NK-92 (cell line): Measurements from ENCODE around the gene HIGD2B.
"Not testable (repeated sequence)": the region's sequence is repeated elsewhere in the genome, so short reads cannot be mapped to it uniquely, and the experiment has no call there.

Experiments
- DNase-seq: peaks from one replicate; lab custom pipeline; 2025; ENCODE audit not compliant: unreplicated experiment; lab: John Stamatoyannopoulos, UW

HIGD2B gene

DNA sequence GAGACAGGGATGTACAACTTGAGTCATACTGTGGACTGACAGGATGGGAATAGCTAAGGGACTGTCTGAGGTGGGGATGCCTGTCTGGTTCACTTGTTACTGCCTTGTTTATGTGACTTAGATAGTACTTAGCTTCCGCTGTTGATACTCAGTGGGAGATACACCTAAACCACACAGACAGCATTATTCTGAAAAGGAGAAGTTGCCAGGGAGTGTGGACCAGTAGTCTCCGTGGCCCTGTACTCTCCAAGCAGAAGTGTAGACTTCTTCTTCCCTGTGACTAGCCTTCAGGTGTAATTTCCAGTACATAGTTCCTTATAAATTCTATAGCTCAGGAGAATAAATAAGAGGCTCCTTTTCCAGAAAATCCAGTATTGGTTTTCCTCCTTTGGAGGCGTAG is 5.1 kb downstream of the HIGD2B start:
- DNase-seq = no peak

DNA sequence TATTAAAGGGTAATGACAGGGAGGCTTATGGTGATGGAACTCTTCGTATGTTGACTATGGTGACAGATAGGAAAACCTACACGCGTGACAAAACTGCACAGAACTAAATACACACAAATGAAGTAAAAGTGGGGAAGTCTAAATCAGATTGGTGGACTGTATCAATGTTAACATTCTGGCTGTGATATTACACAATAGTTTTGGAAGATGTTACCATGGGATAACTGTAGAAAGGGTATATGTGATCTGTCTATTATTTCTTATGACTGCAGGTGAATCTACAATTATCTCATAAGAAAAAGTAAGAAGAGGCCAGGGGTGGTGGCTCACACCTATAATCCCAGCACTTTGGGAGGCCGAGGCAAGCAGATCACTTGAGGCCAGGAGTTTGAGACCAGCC is 9.1 kb downstream of the HIGD2B start:
- DNase-seq = no peak

DNA sequence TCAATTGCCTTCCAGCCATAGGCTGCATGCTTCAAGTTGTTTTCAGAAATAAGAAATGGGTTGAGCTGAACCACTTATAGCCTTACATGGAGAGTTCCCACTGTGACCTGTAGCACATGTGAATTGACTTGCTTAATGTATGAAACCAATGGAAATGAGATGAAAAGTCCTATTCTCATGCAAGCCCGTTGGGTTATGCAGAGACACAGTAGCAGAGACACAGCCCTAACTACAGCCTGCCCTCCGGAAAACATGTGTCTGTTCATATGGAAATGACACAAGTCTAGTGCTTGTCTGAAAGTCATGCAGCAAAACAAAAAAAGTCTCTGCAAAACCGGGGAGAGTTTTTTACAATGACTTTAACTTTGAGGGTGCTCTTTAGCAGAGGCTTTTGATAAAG is 14.5 kb downstream of the HIGD2B start:
- no peak for DNase-seq

DNA sequence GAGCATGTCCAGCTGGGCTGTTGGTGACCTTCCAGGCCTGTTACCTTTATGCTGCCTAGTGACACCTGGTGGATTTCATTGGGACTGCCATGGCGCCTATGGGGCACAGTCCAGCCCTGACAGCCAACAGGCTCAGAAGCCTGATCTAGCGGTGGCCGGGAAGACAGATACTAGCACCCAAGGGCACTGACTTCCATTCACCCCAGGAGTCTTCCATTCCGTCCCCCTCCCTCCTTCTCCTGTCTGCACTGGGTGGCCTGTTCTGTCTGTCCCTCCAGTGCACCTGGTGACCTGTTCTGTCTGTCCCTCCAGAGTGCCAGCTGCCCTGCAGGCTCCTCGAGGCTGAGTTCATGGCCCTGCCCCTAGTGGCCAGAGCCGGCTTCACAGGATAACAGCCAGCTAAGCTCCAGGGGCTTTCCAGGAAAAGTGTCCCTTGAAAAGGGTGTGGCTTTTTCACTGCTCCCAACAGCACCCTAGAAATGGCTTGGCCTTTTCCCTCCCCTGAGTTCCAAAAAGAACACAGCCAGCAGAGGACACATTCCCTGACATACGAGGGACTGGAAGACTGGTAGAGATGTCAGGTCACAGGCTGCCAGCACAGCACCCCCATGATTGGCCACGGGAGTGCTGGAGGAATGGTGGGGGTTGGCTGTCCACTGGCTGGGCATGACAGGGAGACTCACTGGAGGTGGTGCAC is 15.2 kb downstream of the HIGD2B start:
- not testable (repeated sequence) for DNase-seq

DNA sequence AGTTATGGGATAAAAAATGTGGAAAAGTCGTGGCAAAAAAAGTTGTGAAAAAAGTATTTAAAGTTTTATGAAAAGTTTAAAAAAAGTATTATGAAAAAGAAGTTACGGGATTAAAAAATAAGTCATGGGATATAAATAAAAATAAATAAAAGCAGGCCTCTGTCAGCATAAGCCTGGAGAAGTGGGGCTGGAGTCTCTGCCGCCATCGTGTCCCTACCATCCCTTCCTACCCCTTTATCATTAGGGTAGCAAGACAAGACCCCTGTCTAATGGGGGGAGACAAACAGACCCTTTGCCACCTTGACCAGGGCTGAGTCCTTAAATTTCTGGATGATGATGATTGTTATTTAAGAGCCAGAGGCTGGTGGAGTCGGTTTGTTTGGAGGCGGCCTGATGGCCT is 16.2 kb downstream of the HIGD2B start:
- not testable (repeated sequence) for DNase-seq

DNA sequence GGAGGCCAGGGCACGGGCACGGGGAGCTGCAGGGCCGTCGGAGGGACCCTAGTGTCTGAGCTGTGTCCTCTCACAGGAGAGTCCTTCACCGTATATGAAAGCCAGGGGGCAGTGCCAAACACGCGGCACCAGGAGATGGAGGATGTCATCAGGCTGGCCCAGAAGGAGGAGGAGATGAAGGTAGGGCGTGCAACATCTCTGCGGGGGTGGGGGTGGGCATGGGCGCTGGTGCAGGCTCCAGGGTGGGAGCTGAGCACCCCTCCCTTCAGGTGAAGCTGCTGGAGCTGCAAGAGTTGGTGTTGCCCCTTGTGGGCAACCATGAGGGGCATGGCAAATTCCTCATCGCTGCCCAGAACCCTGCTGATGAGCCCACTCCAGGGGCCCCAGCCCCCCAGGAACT is 20.3 kb downstream of the HIGD2B start:
- DNase-seq = not testable (repeated sequence)

DNA sequence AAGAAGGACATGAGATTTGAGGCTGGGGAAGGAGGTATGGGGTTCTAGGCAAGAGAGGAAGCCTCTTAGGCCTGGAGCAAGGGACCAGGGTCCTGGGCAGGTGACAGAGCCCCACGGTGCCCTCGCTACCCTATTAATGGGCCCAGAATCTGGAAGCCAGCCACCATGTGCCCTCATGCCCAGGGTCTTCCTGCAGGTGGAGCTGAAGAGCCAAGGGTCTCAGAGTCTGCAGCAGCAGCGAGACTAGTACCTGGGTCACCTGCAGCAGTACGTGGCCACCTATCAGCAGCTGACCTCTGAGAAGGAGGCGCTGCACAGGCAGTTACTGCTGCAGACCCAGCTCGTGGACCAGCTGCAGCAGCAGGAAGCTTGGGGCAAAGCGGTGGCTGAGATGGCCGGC is 22.1 kb downstream of the HIGD2B start:
- DNase-seq = not testable (repeated sequence)

DNA sequence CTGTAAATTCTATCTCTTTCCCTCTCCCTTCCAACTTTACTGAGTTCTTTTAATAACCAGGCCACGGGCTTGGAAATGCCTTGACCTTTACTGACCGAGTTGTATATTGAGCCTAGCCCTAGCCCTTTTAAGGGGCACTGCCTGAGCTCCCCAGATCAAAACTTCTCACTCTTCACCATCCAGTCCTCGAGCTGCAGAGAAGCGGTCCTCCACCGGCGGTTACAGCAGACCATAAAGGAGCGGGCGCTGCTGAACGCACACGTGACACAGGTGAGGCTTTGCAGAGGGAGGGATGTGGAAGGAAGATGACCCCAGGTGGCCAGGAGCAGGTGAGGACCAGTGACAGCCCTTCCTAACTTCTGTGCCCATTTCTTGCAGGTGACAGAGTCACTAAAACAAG is 24.9 kb downstream of the HIGD2B start:
- DNase-seq = not testable (repeated sequence)

DNA sequence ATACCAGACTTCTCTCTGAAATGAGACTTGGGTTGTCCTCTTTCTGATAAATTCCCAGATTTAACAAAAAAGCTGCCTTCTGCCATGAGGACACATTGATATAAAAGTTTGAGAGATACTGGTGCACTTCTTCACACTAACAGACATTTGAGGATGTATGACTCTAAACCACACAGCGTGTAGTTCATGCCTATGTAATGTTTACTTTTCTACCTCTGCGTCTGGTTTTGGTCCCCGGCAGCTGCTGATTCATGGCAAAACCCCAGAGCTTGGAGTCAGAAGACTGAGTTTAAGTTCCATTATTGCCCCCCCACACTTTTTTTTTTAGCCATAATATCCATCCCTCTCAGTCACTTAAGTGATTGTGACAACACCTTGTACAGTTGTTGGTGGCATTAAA is 30.0 kb downstream of the HIGD2B start:
- DNase-seq = not testable (repeated sequence)

DNA sequence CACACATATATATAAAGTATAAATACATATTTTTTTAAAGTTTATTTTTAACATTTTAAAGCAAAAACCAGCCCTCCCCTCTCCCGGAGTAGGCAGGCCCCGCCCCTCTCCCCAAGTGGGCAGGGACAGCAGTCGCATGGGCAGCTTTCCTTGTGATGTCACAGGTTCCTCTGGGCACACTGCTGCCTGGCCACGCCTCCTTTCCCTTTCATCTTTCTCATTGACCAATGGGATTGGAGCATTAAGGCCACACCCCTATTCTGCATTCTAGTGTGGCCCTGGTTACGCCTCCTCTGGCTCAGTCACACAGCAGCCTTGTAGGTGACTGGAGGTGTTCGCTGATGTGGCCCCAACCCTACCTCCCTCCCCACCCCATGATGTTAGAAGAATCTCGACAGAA is 31.6 kb downstream of the HIGD2B start, which contains the start of gene GOLGA6B:
GOLGA6B (plus strand) TSS at position 301 of the 400 bp plus-strand sequence; CDS start at position 342, 41 bp downstream.
- DNase-seq = not testable (repeated sequence)

DNA sequence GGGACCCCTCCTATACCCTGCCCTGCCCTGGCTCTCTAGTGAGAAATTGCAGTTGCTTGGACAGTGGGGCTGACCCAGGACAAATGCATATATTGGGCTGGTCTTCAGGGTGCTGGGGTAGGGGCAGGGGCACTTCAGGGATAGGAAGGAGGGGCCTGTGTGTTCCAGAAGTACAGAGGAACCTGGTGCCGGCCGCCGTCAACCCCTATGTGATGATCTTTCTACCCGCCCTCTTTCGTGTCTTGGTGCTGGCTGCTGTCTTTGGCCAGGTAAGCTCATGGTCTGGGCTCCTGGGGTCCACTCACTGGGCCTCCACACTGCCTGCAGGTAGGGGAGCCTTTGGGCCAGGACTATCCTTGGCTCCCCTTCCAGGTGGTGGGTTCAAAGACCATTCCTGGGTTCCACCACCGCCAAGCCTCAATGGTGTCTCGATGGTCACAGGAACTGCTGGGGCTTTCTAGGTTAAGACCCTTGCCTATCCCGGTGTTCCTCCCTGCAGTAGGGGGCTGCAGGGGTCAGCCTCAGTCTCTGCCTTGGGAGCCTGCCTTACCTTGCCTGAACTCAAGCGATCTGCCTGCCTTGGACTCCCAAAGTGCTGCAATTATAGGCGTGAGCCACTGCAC is 37.2 kb downstream of the HIGD2B start:
- DNase-seq = not testable (repeated sequence)

DNA sequence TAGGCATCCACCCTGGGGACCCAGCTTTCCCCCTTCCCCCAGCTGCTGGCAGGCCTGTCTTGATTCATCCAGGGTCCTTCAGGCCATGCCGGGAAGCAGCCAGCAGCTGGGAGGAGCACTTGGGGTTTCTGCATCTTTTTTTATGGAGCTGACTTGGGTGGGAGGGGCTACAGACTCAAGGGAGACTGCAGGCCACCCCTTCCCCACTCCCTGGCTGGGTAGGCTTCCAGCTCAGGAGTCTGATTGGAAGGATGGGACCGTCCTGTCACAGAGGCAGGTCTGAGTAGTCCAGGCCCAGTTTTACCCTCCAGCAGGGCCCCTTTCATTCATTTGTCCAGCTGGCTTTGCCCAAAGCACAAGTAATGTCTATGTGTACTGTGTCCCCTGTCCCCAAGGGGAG is 43.7 kb downstream of the HIGD2B start:
- not testable (repeated sequence) for DNase-seq

DNA sequence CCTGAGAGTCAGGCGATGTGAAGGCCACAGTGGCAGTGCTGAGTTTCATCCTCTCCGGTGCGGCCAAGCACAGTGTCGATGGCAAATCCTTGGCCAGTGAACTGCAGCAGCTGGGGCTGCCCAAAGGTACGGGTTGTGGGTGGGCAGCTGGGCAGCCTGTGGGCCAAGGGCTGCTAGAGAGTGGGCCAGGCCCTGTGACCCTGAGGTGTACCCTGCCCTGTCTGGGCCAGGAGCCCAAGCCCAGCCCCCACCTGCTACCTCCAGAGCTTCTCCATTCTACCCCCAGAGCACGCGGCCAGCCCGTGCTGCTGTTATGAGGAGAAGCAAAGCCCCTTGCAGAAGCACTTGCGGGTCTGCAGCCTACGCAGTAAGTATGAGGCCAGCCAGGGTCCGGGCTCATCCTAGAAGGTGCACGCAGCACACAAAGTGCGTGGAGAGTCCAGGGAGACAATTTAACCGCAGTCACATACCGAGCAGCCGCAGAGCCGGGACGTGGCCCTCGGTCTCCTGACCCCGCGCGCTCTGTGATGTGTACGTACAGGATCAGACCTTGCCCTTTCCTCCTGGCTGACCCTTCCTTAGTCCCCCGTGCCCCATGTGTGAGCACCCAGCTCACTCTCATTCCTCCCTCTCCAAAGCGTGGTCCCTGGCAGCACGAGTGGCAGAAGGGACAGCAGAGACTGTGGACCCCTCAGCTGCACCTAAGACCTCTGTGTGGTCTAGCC is 46.1 kb downstream of the HIGD2B start:
- not testable (repeated sequence) for DNase-seq

DNA sequence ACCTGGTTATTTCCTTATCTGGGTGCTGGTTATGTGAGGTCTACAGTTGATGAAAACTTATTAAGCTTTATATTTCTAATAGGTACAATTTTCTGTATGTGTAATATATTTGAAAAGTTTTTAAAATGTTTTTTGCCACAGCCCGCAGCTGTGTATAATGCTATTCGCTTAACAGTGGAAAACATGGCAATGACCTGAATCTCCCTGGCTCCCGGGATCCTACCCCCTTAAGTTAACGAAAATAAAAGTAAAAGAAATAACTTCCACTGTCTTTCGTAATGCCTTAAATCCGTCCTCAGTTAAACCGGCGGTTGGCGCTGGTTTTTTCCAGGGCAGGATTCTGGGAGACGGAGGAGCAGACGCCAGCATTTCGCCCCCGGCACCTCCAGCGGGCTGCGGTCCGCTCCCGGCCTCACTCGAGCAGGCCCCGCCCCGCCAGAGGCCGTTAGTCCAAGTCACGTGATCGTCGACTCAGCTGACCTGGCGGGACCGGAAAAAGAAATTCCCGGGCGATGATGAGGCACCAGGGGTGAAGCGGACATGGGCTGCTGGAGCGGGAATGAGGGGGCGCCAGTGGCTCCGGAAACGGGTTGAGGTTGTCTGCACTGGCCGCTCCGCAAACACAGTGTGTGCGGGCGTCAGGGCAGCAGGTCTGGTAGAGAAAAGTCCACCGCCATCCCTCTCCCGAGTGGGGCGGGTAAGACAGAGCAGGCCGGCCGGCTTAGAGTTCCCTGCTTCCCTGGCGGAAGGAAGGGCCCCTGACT is 49.3 kb downstream of the HIGD2B start:
- not testable (repeated sequence) for DNase-seq

DNA sequence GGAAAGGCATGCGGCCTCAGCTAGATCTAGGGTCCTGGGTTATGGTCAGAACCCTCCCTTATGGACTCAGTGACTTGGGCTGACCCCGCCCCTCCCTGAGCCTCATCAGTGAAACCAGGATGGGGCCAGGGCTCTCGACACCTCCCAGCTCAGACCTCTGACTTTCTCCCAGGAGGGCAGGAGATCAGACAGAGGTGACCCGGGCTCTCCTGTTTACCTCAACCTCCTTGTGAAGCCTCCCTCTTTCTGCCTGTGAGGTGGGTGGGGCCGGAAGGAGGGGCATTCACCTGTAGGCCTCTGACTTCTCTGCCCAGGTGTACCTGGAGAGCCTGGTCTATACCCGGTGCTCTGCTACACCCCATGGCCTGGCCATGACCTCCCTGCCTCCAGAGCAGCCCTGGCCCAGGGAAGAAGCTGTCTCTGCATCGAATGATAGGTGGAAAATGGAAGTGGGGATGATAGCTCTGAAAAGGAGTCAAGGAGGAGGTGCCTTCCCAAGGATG is 56.9 kb downstream of the HIGD2B start:
- not testable (repeated sequence) for DNase-seq

DNA sequence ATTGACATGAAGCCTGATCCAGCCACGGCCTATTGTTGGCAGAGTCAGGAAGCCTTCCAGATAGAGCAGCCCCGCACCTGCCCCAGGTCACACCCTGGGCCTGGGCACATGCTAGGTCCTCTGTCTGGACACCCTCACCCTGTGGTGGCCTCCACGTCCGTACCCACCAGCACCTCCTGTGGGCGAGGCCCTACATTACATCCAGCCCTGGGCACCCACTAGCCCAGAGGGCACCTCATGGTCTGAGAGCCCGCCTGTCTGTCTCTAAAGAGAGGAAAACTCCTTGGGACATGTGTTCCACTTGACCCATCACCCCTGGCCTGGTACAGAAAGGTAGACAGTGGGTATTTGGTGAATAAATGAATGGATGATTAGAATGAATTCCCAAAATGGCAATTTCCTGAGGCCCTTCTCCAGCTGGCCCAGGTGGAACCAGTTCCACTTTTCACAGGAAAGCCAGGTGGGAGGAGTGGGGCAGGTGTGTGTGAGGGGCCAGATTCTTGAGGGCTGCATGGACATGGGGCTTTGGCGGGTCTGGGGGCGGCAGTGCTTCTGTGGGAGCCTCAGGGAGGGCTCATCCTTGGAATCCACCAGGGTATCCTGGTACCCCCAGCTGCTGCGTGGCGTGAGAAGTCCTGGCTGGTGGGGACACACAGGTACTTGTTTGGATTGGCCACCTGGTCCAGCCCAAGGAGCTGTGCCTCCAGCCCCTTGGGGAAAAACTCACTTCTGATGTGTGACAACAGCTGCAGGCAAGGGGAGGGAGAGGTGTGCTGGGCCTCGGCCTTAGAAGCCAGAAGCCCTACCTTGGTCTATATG is 57.5 kb downstream of the HIGD2B start:
- not testable (repeated sequence) for DNase-seq

DNA sequence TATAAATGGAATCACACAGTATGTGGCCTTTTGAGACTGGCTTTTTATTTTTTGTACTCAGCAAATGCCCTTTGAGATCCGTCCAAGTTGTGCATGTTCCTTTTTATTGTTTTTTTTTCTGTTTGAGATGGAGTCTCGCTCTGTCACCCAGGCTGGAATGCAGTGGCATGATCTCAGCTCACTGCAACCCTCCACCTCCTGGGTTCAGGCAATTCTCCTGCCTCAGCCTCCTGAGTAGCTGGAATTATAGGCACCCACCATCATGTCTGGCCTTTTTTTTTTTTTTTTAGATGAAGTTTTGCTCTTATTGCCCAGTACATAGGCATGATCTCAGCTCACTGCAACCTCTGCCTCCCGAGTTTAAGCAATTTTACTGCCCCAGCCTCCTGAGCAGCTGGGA is 59.8 kb downstream of the HIGD2B start:
- DNase-seq = not testable (repeated sequence)
